ENCODE results near the gene NLRP2B. TPM values are rescaled to one million over a fixed set of nuclear protein-coding genes. Genes with fewer than 3 reads are reported as not detected.
"Not testable (repeated sequence)": the region's sequence is repeated elsewhere in the genome, so short reads cannot be mapped to it uniquely, and the experiment has no call there.

NLRP2B gene
- total RNA-seq, 1 donor from 2014 or later = not detected

DNA sequence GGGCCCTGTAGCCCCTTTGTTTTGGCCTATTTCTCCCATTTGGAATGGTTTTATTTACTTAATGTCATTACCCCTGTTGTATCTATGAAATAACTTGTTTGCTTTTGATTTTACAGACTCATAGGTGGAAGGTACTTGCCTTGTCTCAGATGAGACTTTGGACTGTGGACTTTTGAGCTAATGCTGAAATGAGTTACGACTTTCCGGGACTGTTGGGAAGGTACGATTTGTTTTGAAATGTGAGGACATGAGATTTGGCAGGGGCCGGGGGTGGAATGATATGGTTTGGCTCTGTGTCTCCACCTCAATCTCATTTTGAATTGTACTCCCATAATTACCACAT lies 39.4 kb downstream of the NLRP2B start:
- no peaks in the 10 kb centered on the region for H3K9me3 Mint-ChIP-seq (ENCODE audit: unreplicated experiment)
- Histone ChIP-seq H3K4me2 (ENCODE audit: low read length) (no peak overlapping the region), H2AFZ (ENCODE audit: low read depth, low read length) (no peak overlapping the region), H3K27ac (ENCODE audit: low read depth, low read length) (no peak overlapping the region), H4K20me1 (ENCODE audit: insufficient read depth, low read length) (no peaks in the 10 kb centered on the region), H3K4me3 (ENCODE audit: insufficient read depth, low read depth, low read length) (no peak overlapping the region), H3K79me2 (ENCODE audit: insufficient read depth, low read length) (no peaks in the 10 kb centered on the region), H3K4me1 (ENCODE audit: insufficient read depth, low read length) (no peaks in the 10 kb centered on the region), H3K9me3 (ENCODE audit: insufficient read depth, low read depth, low read length) (no peaks in the 10 kb centered on the region), H3K27me3 (ENCODE audit: insufficient read depth, low read length) (no peaks in the 10 kb centered on the region), H3K36me3 (ENCODE audit: insufficient read depth, low read length) (no peaks in the 10 kb centered on the region), H3K9ac (ENCODE audit: low read length) (no peak overlapping the region)
- no peak for DNase-seq (ENCODE audit: low read depth)
- H3K4me3 Mint-ChIP-seq (ENCODE audit: unreplicated experiment) = no peak overlapping the region
- no peaks in the 10 kb centered on the region for H3K36me3 Mint-ChIP-seq (ENCODE audit: low read depth, unreplicated experiment)
- FAIRE-seq = no peak
- no peaks in the 10 kb centered on the region for H3K4me1 Mint-ChIP-seq (ENCODE audit: low read depth, unreplicated experiment)
- TF ChIP-seq, protein P1, sequence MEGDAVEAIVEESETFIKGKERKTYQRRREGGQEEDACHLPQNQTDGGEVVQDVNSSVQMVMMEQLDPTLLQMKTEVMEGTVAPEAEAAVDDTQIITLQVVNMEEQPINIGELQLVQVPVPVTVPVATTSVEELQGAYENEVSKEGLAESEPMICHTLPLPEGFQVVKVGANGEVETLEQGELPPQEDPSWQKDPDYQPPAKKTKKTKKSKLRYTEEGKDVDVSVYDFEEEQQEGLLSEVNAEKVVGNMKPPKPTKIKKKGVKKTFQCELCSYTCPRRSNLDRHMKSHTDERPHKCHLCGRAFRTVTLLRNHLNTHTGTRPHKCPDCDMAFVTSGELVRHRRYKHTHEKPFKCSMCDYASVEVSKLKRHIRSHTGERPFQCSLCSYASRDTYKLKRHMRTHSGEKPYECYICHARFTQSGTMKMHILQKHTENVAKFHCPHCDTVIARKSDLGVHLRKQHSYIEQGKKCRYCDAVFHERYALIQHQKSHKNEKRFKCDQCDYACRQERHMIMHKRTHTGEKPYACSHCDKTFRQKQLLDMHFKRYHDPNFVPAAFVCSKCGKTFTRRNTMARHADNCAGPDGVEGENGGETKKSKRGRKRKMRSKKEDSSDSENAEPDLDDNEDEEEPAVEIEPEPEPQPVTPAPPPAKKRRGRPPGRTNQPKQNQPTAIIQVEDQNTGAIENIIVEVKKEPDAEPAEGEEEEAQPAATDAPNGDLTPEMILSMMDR (IDR thresholded peaks at IDR 0.05; ENCODE audit: insufficient read depth, low read depth, low read length) = no peak
- no peak for TF ChIP-seq EZH2 (IDR thresholded peaks at IDR 0.05; ENCODE audit: insufficient read depth, low read length)
- H3K27me3 Mint-ChIP-seq (ENCODE audit: low read depth, unreplicated experiment) = no peaks in the 10 kb centered on the region
- H3K27ac Mint-ChIP-seq (ENCODE audit: unreplicated experiment) = no peak overlapping the region

DNA sequence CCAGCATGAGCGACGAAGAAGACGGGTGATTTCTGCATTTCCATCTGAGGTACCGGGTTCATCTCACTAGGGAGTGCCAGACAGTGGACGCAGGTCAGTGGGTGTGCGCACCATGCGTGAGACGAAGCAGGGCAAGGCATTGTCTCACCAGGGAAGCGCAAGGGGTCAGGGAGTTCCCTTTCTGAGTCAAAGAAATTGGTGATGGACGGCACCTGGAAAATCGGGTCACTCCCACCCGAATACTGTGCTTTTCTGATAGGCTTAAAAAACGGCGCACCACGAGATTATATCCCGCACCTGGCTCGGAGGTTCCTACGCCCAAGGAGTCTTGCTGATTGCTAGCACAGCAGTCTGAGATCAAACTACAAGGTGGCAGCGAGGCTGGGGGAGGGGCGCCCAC lies 50.6 kb downstream of the NLRP2B start:
- H3K36me3 Mint-ChIP-seq (ENCODE audit: low read depth, unreplicated experiment); H3K36me3 ChIP-seq (ENCODE audit: insufficient read depth, low read length); H3K9me3 ChIP-seq (ENCODE audit: insufficient read depth, low read depth, low read length); H3K4me1 Mint-ChIP-seq (ENCODE audit: low read depth, unreplicated experiment); H3K27ac Mint-ChIP-seq (ENCODE audit: unreplicated experiment); H3K79me2 ChIP-seq (ENCODE audit: insufficient read depth, low read length); H3K4me3 ChIP-seq (ENCODE audit: insufficient read depth, low read depth, low read length); H3K27me3 ChIP-seq (ENCODE audit: insufficient read depth, low read length); H3K4me2 ChIP-seq (ENCODE audit: low read length); H3K4me1 ChIP-seq (ENCODE audit: insufficient read depth, low read length); H2AFZ ChIP-seq (ENCODE audit: low read depth, low read length); H3K27me3 Mint-ChIP-seq (ENCODE audit: low read depth, unreplicated experiment); FAIRE-seq; H3K27ac ChIP-seq (ENCODE audit: low read depth, low read length); H3K9ac ChIP-seq (ENCODE audit: low read length); DNase-seq (ENCODE audit: low read depth); H4K20me1 ChIP-seq (ENCODE audit: insufficient read depth, low read length); H3K4me3 Mint-ChIP-seq (ENCODE audit: unreplicated experiment): not testable (repeated sequence)
- H3K9me3 Mint-ChIP-seq (ENCODE audit: unreplicated experiment) = peaks cover 13% of the 10 kb centered on the region

Other genes with a start within 250 kb of the NLRP2B start
- 4.8 and 5.1 TPM in 2 replicates for gene ZXDB, start 88.2 kb downstream of the NLRP2B start, total RNA-seq
- 1.6 and 1.8 TPM in 2 replicates for gene ZXDA, start 230.2 kb upstream of the NLRP2B start, total RNA-seq

All from astrocyte (in vitro differentiated cells and primary cell).